Upper lobe of left lung (tissue), 6 donors: ENCODE data around the gene BEGAIN. TPM values are rescaled to one million over a fixed set of nuclear protein-coding genes. Genes with fewer than 3 reads are reported as not detected.

Experiments used
- ATAC-seq, 2 donors: fragments of 200-7000 bp; cut with Tn5 transposase; one replicate each; pipeline ENCODE4 v1.9.1; 2022; ENCODE audit warnings: mild to moderate bottlenecking in 2 of 2, moderate library complexity in 2 of 2; ENCODE audit not compliant: low FRiP score in 2 of 2
- DNase-seq, 2 donors: peaks; one replicate each; pipeline ENCODE4 v3.0.0-alpha.2; 2019 to 2020
- H3K27ac ChIP-seq, 4 donors: fragments of 200-600 bp; sonication (generic); one replicate each; pipeline ENCODE4 v1.5.1; 2016 to 2019
- H3K27me3 ChIP-seq, 4 donors: fragments of 200-600 bp; sonication (generic); one replicate each; pipeline ENCODE4 v1.5.1; 2017 to 2019
- H3K36me3 ChIP-seq, 4 donors: fragments of 200-600 bp; sonication (generic); one replicate each; pipeline ENCODE4 v1.5.1; 2016 to 2019
- H3K4me1 ChIP-seq, 4 donors: fragments of 200-600 bp; sonication (generic); one replicate each; pipeline ENCODE4 v1.5.1; 2018 to 2019
- H3K4me3 ChIP-seq, 4 donors: fragments of 200-600 bp; sonication (generic); one replicate each; pipeline ENCODE4 v1.5.1; 2017 to 2019; ENCODE audit warnings: mild to moderate bottlenecking in 2 of 4, moderate library complexity in 1 of 4
- H3K9me3 ChIP-seq, 4 donors: fragments of 200-600 bp; sonication (generic); one replicate each; pipeline ENCODE4 v1.5.1; 2018 to 2019
- EP300 ChIP-seq, 4 donors: sonication (generic); formaldehyde crosslinking; IDR thresholded peaks; one replicate each; pipeline ENCODE4 v1.5.1; 2017; ENCODE audit warnings: antibody characterized with exemption in 4 of 4, control low read depth in 2 of 4
- POLR2A ChIP-seq, 4 donors: fragments of 450-650 bp; IDR thresholded peaks; one replicate each; pipeline ENCODE4 v1.5.1; 2016 to 2017; ENCODE audit warnings: antibody characterized with exemption in 4 of 4, mild to moderate bottlenecking in 2 of 4
- POLR2AphosphoS5 ChIP-seq, 2 donors: sonication (generic); formaldehyde crosslinking; IDR thresholded peaks; one replicate each; pipeline ENCODE4 v1.5.1; 2017; ENCODE audit warnings: antibody characterized with exemption in 2 of 2
- WGBS, 2 donors: methylation state at CpG; one replicate each; pipeline ENCODE4 v1.1.5; 2017 to 2018; 5-methylcytosine and 5-hydroxymethylcytosine counted together
- total RNA-seq, 6 donors: library from RNA; depleted of rRNA in 4 of 6; stranded (reverse); fragments of >200 nt in 4 of 6; gene quantifications; one replicate each; pipeline versions ENCODE4 v1.1.0 to v1.2.1, GENCODE V29; 2016 to 2021
- TF ChIP-seq, protein P1 (sequence below), 6 experiments: fragments of 450-650 bp in 4 of 6; fragments of 200-600 bp in 2 of 6; sonication (generic) in 2 of 6; IDR thresholded peaks; one replicate each; pipeline ENCODE4 v1.5.1; 2016 to 2019; ENCODE audit warnings: antibody characterized with exemption in 6 of 6
- donor health status: DM: no; HTN: no; CAD: no; lungs with moderate emphysema.
- donor health status: DM: no; HTN: yes; CAD: no; lungs with severe emphysema.

BEGAIN gene
- total RNA-seq, 6 donors from 2014 or later = under 0.01 to 2.0 (median 0.88) TPM

DNA sequence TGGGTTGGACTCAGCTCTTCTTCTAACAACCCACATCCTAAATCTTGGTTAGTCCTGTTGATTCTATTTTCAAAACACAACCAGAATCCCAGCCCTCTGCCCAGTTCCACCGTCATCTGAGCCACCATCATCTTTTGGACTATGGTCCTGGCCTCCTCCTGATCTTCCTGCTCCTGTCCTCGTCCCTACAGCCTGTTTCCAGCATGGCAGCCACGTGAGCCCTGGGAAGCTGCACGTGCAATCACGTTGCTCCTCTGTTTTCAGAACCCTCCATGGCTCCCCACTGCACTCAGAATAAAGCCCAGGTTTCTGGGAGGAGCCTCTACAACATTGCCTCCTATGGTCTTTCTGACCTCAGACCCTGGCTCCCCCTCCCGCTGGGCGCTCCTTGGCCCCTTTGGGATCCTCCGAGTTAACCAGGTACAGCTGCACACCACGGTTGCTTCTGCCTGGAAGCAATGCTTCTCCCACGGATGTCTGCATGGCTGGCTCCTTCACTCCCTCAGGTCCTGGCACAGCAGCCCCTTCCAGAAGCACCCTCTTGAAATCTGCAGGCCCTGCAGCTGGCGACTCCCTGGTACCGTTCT lies 44.5 kb downstream of the BEGAIN start:
- ATAC-seq (no peak), DNase-seq (peak in 1 of 2 donors; percentile 15)
- TF ChIP-seq, protein P1, sequence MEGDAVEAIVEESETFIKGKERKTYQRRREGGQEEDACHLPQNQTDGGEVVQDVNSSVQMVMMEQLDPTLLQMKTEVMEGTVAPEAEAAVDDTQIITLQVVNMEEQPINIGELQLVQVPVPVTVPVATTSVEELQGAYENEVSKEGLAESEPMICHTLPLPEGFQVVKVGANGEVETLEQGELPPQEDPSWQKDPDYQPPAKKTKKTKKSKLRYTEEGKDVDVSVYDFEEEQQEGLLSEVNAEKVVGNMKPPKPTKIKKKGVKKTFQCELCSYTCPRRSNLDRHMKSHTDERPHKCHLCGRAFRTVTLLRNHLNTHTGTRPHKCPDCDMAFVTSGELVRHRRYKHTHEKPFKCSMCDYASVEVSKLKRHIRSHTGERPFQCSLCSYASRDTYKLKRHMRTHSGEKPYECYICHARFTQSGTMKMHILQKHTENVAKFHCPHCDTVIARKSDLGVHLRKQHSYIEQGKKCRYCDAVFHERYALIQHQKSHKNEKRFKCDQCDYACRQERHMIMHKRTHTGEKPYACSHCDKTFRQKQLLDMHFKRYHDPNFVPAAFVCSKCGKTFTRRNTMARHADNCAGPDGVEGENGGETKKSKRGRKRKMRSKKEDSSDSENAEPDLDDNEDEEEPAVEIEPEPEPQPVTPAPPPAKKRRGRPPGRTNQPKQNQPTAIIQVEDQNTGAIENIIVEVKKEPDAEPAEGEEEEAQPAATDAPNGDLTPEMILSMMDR (IDR thresholded peaks at IDR 0.05) = no peak
- no peak for TF ChIP-seq POLR2A (IDR thresholded peaks at IDR 0.05)
- TF ChIP-seq POLR2AphosphoS5 (IDR thresholded peaks at IDR 0.05) = no peak
- TF ChIP-seq EP300 (IDR thresholded peaks at IDR 0.05) = no peak
- no peaks in the 10 kb centered on the region for H3K9me3 ChIP-seq
- WGBS, 2 donors = 81 to 82% methylated on average over 12 of the region's 12 CpGs
- H3K4me1 ChIP-seq = peaks cover 7 to 20% (median 18%) of the 10 kb centered on the region in 4 donors
- H3K27ac ChIP-seq = no peak overlapping the region
- no peaks in the 10 kb centered on the region for H3K27me3 ChIP-seq
- no peak overlapping the region for H3K4me3 ChIP-seq
- H3K36me3 ChIP-seq = no peaks in the 10 kb centered on the region

- 88 to 94% methylated on average over 16 to 23 of the region's 24 CpGs for WGBS, 2 donors
- H3K27ac ChIP-seq = no peak overlapping the region
- H3K9me3 ChIP-seq = no peaks in the 10 kb centered on the region
- no peak for ATAC-seq
- peak in 1 of 2 donors; percentile 68 for DNase-seq
- peaks cover 2 to 12% (median 10%) of the 10 kb centered on the region in 4 donors for H3K4me1 ChIP-seq
- TF ChIP-seq EP300 (IDR thresholded peaks at IDR 0.05) (no peak), POLR2AphosphoS5 (IDR thresholded peaks at IDR 0.05) (no peak), POLR2A (IDR thresholded peaks at IDR 0.05) (no peak)
- TF ChIP-seq, protein P1 (IDR thresholded peaks at IDR 0.05) = no peak
- no peaks in the 10 kb centered on the region for H3K27me3 ChIP-seq
- H3K4me3 ChIP-seq = no peak overlapping the region
- H3K36me3 ChIP-seq = no peaks in the 10 kb centered on the region
Observed at GRCh38 chr14:100541621-100542560, 45.3 kb downstream of the BEGAIN start.

DNA sequence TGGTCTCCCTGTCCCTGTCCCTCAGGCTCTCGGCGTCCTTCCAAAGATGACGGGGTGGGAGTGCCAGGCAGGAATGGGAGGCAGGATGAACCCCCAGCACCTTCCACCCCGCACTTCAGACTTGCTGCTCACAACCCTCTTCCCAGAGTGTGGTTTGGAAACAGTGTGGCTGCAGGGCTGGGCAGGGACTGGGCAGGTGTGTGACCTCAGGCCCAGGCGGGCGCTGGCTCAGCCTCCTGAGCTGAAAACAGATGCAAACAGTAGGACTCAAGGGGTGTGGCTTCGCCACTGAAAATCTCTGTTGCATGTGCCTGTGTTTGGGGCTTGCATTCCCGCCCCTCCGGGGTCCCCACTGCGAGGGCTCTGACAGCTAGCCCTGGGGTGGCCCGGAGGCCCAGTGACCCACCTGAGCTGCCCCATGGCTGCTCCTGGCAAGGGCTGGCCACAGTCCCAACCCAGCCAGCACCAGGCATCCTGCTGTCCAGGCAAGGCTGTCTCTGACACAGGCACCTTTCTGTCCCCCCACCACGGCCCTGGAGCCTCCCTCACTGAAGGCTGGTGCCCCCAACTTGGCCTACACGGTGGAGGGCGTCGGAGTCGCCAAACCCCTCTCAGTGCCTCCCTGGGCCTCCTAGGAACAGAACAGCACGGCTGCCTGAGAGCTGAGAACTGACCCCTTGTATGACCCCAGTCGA lies 46.1 kb downstream of the BEGAIN start:
- Histone ChIP-seq H3K27ac (no peak overlapping the region), H3K4me1 (peaks cover 0 to 5% (median 5%) of the 10 kb centered on the region in 4 donors), H3K9me3 (no peaks in the 10 kb centered on the region), H3K36me3 (no peaks in the 10 kb centered on the region), H3K27me3 (no peaks in the 10 kb centered on the region), H3K4me3 (no peak overlapping the region)
- WGBS, 2 donors = 99 to 100% methylated on average over 1 to 10 of the region's 18 CpGs
- TF ChIP-seq POLR2AphosphoS5 (IDR thresholded peaks at IDR 0.05) (no peak), POLR2A (IDR thresholded peaks at IDR 0.05) (no peak), EP300 (IDR thresholded peaks at IDR 0.05) (no peak)
- TF ChIP-seq, protein P1 (IDR thresholded peaks at IDR 0.05) = no peak
- ATAC-seq (no peak), DNase-seq (peak in 1 of 2 donors; percentile 65)

GRCh38 chr14:100540141-100540925 lies 46.9 kb downstream of the BEGAIN start:
- DNase-seq (peak in 1 of 2 donors; percentile 72), ATAC-seq (no peak)
- TF ChIP-seq, protein P1 (IDR thresholded peaks at IDR 0.05) = peak in 1 of 6 experiments; percentile 7
- TF ChIP-seq POLR2AphosphoS5 (IDR thresholded peaks at IDR 0.05) (no peak), EP300 (IDR thresholded peaks at IDR 0.05) (no peak), POLR2A (IDR thresholded peaks at IDR 0.05) (no peak)
- Histone ChIP-seq H3K4me1 (no peaks in the 10 kb centered on the region), H3K36me3 (no peaks in the 10 kb centered on the region), H3K27me3 (no peaks in the 10 kb centered on the region), H3K9me3 (no peaks in the 10 kb centered on the region), H3K4me3 (no peak overlapping the region), H3K27ac (no peak overlapping the region)
- WGBS, 2 donors = 89 to 93% methylated on average over 14 to 27 of the region's 28 CpGs
